DMS53 treated with DMSO at 0.1 percent for 48 hours (cell line): ENCODE data around the gene SLC6A8.
"Not testable (repeated sequence)": the region's sequence is repeated elsewhere in the genome, so short reads cannot be mapped to it uniquely, and the experiment has no call there.

Source experiments
- DNase-seq: peaks from one replicate; lab custom pipeline; 2025; ENCODE audit not compliant: unreplicated experiment; lab: John Stamatoyannopoulos, UW

Gene SLC6A8

DNA sequence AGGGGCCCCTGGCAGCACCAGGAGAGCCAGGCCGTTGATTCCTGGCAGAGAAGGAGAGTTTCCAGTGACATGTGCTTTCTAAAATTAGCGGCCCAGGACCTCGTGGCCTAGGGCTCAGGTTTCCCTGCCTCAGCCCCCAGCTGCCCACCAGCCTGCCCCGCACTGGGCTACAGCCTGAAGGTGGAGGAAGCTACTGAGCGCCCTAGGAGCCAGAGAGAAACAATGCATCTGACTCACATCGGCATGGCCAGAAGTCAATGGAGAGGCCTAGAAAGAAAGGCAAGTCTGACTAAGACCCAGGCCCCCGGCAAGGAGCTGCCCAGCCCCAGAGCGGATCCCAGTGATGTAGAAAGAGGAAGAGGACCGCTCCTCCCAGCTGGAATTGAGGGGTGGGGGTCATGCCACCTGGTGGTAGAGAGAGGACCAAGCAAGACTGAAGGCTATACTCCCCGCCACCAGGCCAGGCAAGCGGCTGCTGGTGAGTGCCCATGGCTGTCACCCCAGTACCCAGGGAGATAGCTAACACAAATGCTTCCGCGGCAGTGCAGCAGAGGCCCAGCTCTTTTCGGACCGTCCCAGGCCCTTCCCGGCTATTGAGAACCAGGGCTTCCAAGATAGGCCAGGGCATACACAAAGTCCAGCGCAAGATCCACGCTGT, 17.8 kb downstream of the SLC6A8 start:
- DNase-seq, result not testable (repeated sequence)

GRCh38 chrX:153706799-153707198, 19.1 kb downstream of the SLC6A8 start:
- DNase-seq, result no peak

GRCh38 chrX:153707406-153707805, 19.7 kb downstream of the SLC6A8 start:
- no peak for DNase-seq

DNA sequence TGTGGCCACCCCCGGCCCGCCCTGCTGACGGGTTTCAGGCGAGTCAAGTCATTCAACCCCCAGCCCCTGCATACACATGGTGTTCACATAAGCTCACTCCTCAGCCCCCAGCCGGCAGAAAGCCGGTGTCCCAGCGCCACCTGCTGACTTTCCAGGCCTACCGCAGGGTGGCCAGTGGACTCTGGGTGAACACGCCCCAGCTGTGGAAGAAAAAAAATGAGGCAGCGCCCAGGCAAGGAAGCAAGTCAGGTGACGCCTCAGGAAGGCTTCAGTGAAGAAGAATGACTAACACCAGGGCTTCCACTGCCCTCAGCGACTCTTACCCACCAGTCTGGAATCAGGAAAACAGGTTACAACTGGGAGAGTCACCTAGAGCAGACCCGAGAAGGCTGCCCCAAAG, 20.7 kb downstream of the SLC6A8 start:
- peak; percentile 68 for DNase-seq

DNA sequence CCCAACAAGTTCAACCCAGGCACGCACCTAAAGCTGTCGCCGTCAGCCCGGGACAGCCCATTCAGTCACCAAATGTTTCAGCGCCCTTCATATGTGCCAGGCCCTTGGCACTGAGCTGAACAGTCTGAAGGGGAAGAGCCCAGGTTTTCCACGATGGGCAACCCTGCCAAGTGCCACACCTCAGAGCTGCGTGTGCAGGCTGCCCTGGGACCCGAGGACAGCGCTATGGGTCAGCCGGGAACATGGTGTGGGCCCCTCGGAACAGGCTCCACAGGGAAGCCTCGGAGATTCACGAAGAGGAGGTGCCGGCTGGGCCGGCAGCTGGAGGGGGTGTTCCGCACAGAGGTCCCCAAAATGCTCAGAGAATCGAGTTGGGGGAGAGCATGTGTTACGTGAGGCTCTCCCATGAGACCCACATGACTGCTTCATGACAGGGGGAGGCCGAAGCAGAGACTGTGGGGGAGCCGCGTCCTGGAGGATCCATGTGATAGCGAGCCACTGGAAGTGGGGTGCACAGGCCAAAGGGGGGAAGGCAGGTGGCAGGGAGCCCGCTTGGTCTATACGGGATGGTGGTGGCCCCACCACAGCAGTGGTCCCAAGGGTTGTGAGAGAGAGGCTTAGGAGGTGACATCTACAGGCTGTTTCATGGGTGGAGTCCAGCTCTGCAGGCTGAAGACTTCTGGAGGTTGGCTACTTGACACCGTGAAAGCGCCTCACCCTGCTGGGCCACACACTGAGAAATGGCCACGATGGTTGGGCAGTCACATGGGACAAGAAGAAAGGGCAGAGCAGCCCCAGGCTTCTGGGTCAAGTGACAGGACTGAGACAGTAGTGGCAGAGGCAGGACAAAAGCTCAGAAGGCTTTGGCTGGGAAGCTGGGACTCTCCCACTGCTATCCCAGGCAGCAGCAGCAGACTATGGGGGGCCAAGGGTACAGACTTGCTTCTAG, 22.3 kb downstream of the SLC6A8 start:
- no peak for DNase-seq

- DNase-seq, result no peak
Measured at GRCh38 chrX:153714256-153714655, 26.5 kb downstream of the SLC6A8 start.

DNA sequence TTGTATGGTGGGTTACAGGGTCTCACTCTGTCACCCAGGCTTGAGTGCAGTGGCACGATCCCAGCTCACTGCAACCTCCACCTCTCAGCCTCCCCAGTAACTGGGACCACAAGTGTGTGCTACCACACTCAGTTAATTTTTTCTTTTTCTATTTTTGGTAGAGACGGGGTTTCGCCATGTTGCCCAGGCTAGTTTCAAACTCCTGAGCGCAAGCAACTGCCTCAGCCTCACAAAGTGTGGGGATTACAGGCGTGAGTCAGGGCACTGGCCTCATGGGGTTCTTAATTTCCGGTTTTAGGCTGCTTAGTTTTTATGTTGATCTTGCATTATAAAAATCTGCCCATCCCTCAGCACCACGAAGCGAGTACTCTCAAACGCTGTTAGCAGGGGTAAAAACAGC, 29.7 kb downstream of the SLC6A8 start:
- no peak for DNase-seq

DNA sequence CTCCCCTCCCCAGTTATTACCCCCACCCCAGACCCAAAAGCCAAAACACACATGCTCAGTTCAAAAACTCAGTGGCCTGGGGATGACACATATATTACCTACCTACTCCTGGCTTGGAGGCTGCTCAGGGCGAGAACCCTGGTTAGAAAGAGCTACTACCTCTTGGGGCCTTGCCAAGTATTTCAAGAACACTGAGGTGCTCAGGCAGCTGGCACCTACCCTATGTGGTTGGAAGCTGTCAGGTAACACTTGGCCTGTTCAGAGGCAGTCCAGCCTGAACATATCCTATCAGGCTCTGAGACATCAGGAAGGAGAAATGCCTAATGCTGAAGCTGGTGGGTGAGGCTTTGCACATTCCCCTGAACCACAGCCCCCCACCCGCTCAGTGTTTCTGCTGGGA, 31.5 kb downstream of the SLC6A8 start:
- DNase-seq, result no peak

DNA sequence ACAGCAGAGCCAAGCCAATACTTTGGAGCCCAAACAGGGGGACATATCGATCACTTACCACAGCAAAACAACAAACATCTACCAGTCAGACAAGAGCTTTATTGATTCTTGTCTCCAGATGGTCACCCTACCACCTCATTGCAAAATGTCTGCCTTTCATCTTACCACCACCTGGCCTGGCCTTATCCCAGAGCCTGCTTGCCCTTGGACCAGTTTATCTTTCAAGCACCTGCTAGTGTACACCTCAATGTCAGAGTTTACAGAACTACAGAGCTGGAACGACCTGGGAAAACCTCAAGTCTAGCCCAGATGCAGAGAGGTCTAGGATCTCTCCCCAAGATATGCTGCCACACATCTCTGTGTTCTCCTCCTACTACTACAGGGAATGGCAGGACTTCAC, 32.0 kb downstream of the SLC6A8 start:
- no peak for DNase-seq

DNA sequence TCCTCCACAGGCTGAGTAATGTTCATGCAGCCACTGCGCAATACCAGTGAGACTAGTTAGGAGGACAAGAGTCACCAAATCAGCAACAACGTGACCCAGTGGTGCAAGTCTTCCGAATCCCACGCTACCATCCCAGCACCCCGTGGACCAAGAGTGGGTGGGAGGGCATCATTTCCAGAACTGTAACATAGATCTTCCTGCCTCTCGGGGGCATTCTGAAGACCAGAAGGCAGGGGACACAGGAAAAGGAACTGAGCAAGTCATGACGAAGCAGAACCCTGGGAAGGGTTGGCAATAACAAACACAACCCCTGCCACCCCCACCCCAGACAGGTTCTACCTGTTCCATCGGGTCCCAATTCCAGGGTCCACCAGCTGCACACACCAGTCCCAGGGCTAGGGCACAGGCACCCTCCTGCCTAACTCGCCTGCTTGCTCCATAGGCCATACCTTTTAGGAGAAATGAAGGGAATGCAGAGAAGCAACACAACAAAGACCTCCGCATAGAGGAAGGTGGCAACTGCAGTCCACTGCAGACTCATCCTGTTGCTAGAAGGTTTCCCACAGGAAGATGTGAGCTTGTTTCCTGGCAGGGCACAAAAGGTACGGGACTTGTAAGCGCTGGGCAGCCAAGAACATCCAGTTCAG, 35.1 kb downstream of the SLC6A8 start:
- no peak for DNase-seq

DNA sequence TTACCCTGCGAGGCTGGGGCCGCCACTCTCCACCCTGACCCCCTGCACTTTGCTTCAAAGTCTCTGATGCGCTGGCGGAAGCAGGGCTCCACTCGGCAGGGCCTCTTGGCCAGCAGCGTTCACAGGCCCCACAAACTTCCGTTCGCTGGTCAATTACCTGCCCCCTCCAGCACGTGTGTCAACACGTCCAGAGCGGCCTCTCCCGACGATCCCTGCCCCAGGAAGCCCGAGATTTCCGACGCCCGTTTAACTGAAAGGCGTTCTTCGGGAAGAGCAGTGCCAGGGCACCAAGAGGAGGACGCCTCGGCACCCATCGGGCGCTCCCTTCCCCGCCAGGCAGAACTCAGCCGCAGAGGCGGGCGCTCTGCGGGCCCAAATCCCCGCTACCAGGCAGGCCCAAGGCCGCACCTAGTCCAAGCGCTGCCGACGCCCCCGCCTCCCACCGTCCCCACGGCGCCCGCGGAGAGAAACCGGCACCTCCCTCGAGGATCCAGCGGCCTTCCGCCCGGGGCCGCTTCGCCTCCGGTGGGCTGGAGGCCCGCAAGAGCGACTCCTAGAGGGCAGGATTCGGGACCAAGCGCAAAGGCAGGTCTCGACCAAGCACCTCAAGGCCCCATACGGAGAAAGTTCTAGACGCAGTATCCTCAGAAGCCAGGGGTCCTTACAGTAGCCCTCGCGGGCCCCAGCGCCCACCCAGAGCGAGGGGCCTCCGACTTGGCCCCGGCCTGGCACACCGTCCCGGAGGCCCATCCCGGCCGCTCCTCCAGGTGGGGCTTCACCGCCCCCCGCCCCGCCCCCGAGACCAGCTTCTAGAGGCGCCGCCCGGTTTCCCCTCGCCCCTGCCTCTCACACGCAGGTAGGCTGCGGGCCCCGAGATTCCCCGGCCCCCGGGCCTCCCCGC, 35.9 kb downstream of the SLC6A8 start:
- DNase-seq, result peak; percentile 24

DNA sequence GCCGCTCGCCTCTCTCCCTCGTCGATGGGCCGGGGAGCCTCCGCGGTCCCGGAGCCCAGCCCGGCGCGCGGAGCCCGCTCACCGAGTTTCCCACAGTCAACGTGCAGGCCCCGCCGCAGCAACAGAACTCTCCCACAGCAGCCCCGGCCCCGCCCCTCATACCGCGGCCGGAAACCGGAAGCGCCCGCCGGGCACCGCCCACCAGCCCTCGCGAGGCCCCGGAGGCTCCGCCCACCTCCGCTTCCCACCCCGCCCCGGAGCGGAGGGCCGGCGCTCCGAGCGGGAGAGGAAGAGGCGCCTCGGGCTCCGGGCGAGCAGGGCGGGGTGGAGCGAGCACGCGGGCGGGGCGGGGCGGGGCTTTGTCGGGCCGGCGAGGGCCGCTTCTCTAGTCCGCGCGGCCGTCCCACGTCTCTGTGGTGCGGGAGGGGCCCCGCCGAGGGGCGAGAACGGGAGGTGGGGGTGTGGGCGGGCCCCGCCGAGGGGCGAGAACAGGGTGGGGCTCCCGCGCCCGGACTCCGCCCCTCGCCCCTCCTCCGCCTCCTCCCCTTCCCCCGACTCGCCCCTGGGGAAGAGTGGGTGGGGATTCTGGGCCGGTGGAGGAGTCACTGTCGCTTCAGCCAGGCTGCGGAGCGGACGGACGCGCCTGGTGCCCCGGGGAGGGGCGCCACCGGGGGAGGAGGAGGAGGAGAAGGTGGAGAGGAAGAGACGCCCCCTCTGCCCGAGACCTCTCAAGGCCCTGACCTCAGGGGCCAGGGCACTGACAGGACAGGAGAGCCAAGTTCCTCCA, 36.7 kb downstream of the SLC6A8 start, which contains the start of the genes ABCD1 and BCAP31:
ABCD1 (plus strand) TSS at position 605 of the 787 bp plus-strand sequence. CDS start 411 bp downstream, outside the sequence.
BCAP31 (minus strand) TSS at position 136 of the 787 bp plus-strand sequence. CDS start 1,143 bp downstream, outside the sequence.
- peak; percentile 71 for DNase-seq

- peak; percentile 16 for DNase-seq
Measured at GRCh38 chrX:153725039-153725831, 37.5 kb downstream of the SLC6A8 start.

GRCh38 chrX:153725832-153726285, 38.1 kb downstream of the SLC6A8 start:
- DNase-seq, result no peak

GRCh38 chrX:153726286-153727122, 38.8 kb downstream of the SLC6A8 start:
- DNase-seq, result peak; percentile 11

DNA sequence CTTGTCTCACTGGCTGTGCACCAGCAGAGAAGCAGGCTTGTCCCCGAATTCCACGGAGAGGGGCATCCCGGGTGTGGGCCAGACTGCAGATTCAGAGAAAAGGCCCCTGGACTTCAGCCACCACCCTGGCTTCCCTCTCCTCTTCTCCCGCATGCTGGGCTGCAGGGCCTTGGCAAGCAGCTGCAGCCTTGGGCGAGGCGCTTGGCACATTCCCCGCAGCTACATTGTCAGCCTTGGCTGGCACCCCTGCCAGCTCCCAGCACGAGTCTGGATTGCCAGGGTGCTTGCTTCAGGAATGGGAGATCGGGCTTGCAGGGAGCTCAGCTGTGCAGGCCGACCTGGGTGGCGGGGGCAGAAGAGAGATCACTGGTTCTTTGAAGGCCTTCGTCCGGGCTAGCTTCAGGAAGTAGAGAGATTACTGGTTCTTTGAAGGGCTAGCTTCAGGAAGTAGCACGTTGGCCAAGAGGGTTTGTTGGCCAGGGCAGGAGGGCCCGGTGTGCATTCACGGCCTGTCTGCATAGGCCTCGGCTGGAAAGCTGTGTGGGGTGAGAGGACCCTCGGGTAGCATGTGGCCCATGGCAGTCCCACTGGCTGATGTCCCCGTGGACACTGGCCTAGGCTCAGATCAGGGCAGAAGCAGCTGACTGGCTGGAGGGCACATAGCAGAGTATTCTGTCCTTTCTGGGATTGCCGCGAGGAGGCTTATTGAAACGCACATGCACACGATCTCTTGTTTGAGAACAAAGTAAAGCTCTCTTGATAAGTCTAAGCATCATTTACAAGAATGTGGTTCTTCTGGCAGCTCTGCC, 39.6 kb downstream of the SLC6A8 start:
- DNase-seq, result no peak

- DNase-seq, result no peak
Measured at GRCh38 chrX:153728095-153728494, 40.4 kb downstream of the SLC6A8 start.
